PC-3 (cell line): ENCODE results near the gene SLC1A3.

Experiments used
- EZH2 ChIP-seq: fragments of 300-600 bp; sonication (generic); IDR thresholded peaks from one replicate; pipeline ENCODE4 v1.6.1; 2017; ENCODE audit warnings: antibody characterized with exemption, mild to moderate bottlenecking, low read length; ENCODE audit not compliant: unreplicated experiment
- EZH2phosphoT487 ChIP-seq: fragments of 300-600 bp; sonication (generic); IDR thresholded peaks from 2 replicates; pipeline ENCODE4 v1.6.1; 2018; ENCODE audit warnings: mild to moderate bottlenecking, antibody characterized with exemption, low read length, borderline replicate concordance
- TF ChIP-seq, protein P1 (sequence below): fragments of 300-600 bp; sonication (generic); conservative IDR thresholded peaks from 2 replicates; pipeline ENCODE4 v1.5.1; 2017; ENCODE audit warnings: antibody characterized with exemption, low read depth, mild to moderate bottlenecking, low read length

DNA sequence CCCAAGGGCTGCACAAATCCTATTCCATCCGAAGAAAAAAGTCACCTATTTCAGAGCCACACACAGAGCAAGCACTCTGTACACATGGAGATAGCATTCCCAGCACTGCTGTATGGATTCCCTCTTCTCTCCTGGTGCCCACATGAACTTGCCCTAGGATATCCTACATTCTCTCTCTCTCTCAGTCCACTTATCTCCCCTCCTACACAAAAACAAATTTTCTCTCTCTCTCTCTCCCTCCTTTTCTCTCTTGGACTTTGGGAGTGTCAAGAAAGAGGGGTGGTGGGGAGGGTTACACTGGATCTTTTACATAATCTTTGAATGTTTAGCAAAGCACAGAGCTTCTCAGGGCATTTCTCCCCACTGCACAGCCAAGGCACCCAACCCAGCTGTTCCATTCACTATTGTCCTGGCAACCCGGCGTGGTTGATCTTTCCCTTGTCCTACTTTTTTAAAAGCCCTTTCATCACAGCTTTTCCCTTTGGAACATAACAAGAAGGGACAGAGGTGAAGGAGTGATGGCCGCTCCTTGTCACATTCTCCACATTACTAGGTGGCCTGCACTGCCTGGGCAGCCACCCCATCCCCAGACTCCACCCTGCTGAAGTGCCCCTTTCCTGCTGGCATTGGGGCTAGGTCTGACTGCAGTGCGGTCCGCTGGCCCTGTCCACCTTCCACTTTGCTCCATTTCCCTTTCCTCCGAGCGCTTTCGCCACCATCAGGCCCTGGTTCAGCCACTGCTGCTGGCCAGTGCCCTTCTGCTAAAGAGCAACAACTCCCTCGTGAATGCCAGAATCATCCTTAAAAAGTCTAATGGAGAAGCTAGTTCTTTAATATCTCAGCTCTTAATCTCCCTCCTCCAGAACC is 22.2 kb upstream of the SLC1A3 start:
- TF ChIP-seq, protein P1, sequence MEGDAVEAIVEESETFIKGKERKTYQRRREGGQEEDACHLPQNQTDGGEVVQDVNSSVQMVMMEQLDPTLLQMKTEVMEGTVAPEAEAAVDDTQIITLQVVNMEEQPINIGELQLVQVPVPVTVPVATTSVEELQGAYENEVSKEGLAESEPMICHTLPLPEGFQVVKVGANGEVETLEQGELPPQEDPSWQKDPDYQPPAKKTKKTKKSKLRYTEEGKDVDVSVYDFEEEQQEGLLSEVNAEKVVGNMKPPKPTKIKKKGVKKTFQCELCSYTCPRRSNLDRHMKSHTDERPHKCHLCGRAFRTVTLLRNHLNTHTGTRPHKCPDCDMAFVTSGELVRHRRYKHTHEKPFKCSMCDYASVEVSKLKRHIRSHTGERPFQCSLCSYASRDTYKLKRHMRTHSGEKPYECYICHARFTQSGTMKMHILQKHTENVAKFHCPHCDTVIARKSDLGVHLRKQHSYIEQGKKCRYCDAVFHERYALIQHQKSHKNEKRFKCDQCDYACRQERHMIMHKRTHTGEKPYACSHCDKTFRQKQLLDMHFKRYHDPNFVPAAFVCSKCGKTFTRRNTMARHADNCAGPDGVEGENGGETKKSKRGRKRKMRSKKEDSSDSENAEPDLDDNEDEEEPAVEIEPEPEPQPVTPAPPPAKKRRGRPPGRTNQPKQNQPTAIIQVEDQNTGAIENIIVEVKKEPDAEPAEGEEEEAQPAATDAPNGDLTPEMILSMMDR, result no peak
- TF ChIP-seq EZH2 (no peak), EZH2phosphoT487 (no peak)
